GM19099 (cell line): ENCODE results near the gene LSS.

Experiments used
- POLR2A ChIP-seq: IDR thresholded peaks from 3 replicates; pipeline ENCODE4 v1.6.1; 2011; ENCODE audit warnings: low read depth; ENCODE audit not compliant: insufficient read length; ENCODE audit errors: extremely low read depth

LSS gene

GRCh38 chr21:46228345-46229051 lies at the start of gene LSS:
LSS (minus strand) TSS chr21:46228774; CDS start chr21:46228745, 29 bp downstream.
- TF ChIP-seq POLR2A = peak; percentile 81

GRCh38 chr21:46274797-46275390 lies 46.3 kb upstream of the LSS start:
- TF ChIP-seq POLR2A = no peak

GRCh38 chr21:46273341-46273740 lies 44.8 kb upstream of the LSS start:
- TF ChIP-seq POLR2A = no peak

GRCh38 chr21:46269466-46269865 lies 40.9 kb upstream of the LSS start:
- TF ChIP-seq POLR2A = no peak

DNA sequence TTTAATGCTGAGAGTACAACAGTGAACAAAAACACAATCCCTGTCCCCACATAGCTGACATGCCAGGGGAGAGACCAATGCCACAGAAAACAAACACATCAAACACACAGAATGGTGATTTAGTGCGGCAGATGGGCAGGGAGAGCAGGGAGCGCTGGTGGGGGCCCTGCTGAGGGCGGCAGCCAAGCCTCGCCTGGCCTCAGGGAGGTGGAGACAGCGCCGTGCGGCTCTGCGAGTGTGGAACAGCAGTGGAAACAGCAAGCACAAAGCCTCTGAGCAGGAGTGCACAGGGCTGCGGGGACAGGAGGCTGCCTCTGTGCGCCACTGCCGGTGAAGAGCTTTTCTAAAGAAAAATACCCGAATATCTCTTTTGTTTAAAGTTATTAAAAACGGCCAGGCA lies 39.8 kb upstream of the LSS start:
- TF ChIP-seq POLR2A = no peak

DNA sequence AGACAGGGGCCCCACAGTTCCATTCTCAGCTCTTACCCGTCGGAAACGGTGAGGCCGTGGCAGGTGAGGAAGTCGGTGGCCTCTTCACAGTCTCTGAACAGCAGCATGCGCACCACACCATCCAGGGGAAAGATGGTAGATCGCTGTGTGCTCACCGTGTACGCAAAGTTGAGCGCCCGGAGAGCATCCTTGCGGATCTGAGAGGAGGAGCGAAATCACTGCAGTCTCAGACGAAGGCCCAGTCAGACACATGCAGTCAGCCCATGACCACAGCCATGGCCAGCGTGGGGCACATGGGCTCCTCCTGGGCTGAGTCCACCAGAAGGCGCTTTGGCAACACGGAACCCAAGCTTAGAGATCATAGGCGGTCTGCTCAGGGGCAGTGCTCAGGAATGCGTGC lies 38.4 kb upstream of the LSS start:
- TF ChIP-seq POLR2A = no peak

DNA sequence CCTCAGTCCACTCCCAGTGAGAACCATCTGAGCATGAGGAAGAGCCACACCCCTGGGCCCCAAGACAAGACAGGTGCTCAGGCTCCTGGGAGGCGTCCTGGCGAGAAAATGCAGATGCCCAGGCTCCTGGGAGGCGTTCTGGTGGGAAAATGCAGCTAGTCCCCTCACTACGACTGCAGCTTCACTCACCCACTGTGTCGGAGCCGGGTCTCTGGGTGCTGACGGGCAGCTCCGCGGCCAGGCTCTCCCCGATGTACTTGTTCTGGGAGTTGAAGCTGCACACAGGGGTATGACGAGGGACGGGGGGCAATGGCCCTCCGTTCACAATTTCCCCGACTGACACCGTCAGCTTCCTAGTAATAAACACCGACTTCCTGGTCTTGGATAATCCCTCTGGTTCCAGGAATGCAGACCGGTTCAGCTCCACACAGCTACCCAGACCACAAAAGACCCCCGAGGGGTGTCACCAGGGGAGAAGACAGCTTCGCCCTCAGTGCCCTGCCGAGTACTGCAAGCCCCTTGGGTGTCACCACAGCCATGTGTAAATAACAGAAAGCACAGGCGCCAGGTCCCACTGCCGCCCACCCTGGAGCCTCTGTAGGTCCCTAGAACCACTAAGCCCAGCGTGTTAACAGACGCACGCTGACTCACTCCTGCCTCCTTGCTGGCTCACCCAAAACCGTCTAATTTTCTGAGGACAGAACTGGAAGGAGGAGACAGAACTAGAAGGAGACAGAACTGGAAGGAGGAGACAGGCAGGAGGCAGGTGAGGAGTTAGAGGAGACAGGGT lies 37.4 kb upstream of the LSS start:
- no peak for TF ChIP-seq POLR2A

DNA sequence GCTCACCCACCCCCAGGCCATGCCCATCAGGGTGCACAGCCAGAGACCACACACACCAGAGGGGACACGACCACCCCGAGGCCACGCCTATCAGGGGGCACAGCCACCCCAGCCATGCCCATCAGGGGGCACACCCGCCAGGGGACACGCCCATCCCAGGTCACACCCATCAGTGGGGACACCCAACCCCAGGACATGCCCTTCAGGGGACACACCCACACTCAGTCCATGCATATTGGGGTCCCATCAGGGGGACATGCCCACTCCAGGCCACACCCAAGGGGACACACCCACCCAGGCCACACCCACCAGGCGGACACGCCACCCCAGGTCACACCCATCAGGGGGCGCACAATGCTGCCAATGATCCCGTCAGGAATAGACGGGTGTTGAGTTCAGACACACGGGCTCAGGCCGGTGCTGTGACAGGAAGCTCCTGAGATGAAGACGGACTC lies 36.1 kb upstream of the LSS start:
- TF ChIP-seq POLR2A = no peak

- no peak for TF ChIP-seq POLR2A
Observed at GRCh38 chr21:46264046-46264689, 35.6 kb upstream of the LSS start.

DNA sequence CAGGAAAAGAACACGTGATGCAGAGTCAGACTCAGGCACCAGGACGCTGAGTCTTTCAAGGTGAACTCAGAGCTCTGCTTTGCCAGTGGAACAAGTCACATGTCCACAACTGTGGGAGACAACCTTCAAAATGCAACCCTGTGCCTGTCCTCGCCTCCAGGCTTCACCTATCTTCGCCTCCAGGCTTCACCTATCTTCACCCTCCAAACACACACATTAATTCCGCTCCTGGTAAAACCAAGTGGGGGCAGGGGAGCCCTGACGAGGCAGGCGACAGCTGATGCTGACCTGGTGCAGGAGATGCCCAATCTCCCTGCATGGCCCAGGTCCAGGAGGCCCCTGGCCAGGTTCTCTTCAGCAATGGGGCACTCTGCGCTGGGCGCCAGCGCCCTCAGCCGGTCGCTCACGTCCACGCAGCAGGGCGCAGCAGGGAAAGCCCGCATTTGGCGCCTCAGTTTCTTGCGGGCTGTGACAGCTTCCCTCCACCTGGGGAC lies 28.0 kb upstream of the LSS start:
- TF ChIP-seq POLR2A = no peak

GRCh38 chr21:46255758-46256337 lies 27.3 kb upstream of the LSS start:
- no peak for TF ChIP-seq POLR2A

GRCh38 chr21:46255166-46255565 lies 26.6 kb upstream of the LSS start:
- TF ChIP-seq POLR2A = no peak

DNA sequence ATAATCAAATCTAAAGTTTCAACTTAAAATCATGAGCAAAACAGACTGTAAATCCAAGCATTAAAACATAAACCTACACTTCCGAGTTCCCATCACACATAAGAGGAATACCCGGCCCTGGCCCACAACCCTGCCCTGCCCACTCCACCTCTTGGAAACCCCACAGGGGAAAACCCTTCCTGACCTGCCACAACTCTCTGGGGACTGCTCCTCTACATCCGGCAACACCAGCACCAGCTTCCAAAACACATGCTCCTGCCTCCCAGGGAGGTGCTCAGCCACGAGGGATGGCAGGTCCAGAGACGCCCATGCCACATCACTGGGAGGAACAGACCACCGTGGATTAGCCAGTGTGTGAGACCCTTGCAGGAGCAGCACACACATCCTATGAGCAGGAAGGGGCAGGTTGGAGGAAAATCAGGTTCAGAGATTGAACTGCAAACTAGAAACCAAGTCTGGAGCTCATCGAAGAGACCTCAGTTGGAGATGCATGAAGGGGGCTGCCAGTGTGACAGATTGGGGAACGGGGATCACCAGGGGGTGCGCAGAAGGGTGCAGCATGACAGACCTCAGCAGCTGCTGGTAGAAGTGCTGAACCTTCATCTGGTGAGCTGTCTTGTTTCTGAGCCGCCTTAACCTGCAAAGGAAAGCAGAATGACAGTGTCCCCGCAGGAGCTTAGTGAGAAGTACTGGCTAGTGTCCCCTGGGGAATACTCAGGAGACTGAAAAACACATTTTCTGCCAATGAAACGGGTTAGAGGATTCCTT lies 25.8 kb upstream of the LSS start:
- no peak for TF ChIP-seq POLR2A

GRCh38 chr21:46253610-46254124 lies 25.1 kb upstream of the LSS start:
- TF ChIP-seq POLR2A = peak; percentile 9
